OCI-LY1 (cell line): ENCODE results near the gene TTLL11.

Experiments used
- H2AFZ ChIP-seq: fragments of 200-600 bp; sonication (generic), shearing (Covaris generic); 2 replicates; pipeline ENCODE4 v1.6.0; 2014; ENCODE audit warnings: antibody characterized with exemption, mild to moderate bottlenecking, low read length
- H3F3A ChIP-seq: fragments of 200-600 bp; sonication (generic), shearing (Covaris generic); 2 replicates; pipeline ENCODE4 v1.6.0; 2014; ENCODE audit warnings: mild to moderate bottlenecking, antibody characterized with exemption, low read length, moderate library complexity; ENCODE audit not compliant: insufficient read depth
- H3K27ac ChIP-seq: fragments of 200-600 bp; sonication (generic); 2 replicates; pipeline ENCODE4 v1.5.1; 2014; ENCODE audit warnings: low read length, mixed run types, mild to moderate bottlenecking, low read depth; ENCODE audit not compliant: poor library complexity, severe bottlenecking
- H3K27me3 ChIP-seq: fragments of 200-600 bp; sonication (generic); 2 replicates; pipeline ENCODE4 v1.6.0; 2014; ENCODE audit warnings: antibody characterized with exemption, mild to moderate bottlenecking, low read length, moderate library complexity; ENCODE audit not compliant: insufficient read depth
- H3K36me3 ChIP-seq: fragments of 200-600 bp; sonication (generic); 2 replicates; pipeline ENCODE4 v1.6.1; 2014; ENCODE audit warnings: mild to moderate bottlenecking, antibody characterized with exemption, low read length, moderate library complexity, mixed read lengths; ENCODE audit not compliant: insufficient read depth
- H3K4me1 ChIP-seq: fragments of 200-600 bp; sonication (generic); 2 replicates; pipeline ENCODE4 v1.5.1; 2014; ENCODE audit warnings: mild to moderate bottlenecking, low read length, moderate library complexity; ENCODE audit not compliant: insufficient read depth, severe bottlenecking
- H3K4me2 ChIP-seq: fragments of 200-600 bp; sonication (generic), shearing (Covaris generic); 2 replicates; pipeline ENCODE4 v1.6.1; 2014; ENCODE audit warnings: low read length
- H3K4me3 ChIP-seq: fragments of 200-600 bp; sonication (generic); 2 replicates; pipeline ENCODE4 v1.5.1; 2014; ENCODE audit warnings: low read length, low read depth, mild to moderate bottlenecking, mixed read lengths; ENCODE audit not compliant: poor library complexity, severe bottlenecking
- H3K79me2 ChIP-seq: fragments of 200-600 bp; shearing (Covaris generic); 2 replicates; pipeline ENCODE4 v1.6.1; 2016; ENCODE audit warnings: mixed run types, low read length, mixed read lengths; ENCODE audit not compliant: insufficient read depth
- H3K9ac ChIP-seq: fragments of 200-600 bp; sonication (generic), shearing (Covaris generic); 2 replicates; pipeline ENCODE4 v1.6.1; 2014; ENCODE audit warnings: mild to moderate bottlenecking, low read length, mixed read lengths
- H3K9me2 ChIP-seq: fragments of 200-600 bp; sonication (generic), shearing (Covaris generic); 2 replicates; pipeline ENCODE4 v1.6.1; 2014; ENCODE audit warnings: low read depth, mild to moderate bottlenecking, low read length, mixed read lengths
- H3K9me3 ChIP-seq: fragments of 200-600 bp; shearing (Covaris generic); 2 replicates; pipeline ENCODE4 v1.6.1; 2014; ENCODE audit warnings: low read length, mixed read lengths
- H4K20me1 ChIP-seq: fragments of 200-600 bp; sonication (generic), shearing (Covaris generic); 2 replicates; pipeline ENCODE4 v1.6.0; 2016; ENCODE audit warnings: mild to moderate bottlenecking, low read length; ENCODE audit not compliant: insufficient read depth
- CTCF ChIP-seq: fragments of 200-600 bp; sonication (generic), shearing (Covaris generic); IDR thresholded peaks from 2 replicates; pipeline ENCODE4 v1.5.1; 2017; ENCODE audit warnings: mild to moderate bottlenecking, antibody characterized with exemption, low read length, moderate library complexity, mixed read lengths
- EZH2 ChIP-seq: fragments of 200-600 bp; sonication (generic), shearing (Covaris generic); IDR thresholded peaks from 2 replicates; pipeline ENCODE4 v1.8.0; 2017; ENCODE audit warnings: borderline replicate concordance, mixed run types, mild to moderate bottlenecking, antibody characterized with exemption, low read length, moderate library complexity, mixed read lengths

Gene TTLL11

GRCh38 chr9:121999556-121999955 lies 93.6 kb downstream of the TTLL11 start:
- no peaks in the 10 kb centered on the region for H3F3A ChIP-seq
- H3K27me3 ChIP-seq: no peaks in the 10 kb centered on the region
- H3K9ac ChIP-seq: no peak overlapping the region
- H3K9me2 ChIP-seq: no peaks in the 10 kb centered on the region
- peaks cover 10% of the 10 kb centered on the region for H3K4me1 ChIP-seq
- no peak overlapping the region for H3K4me2 ChIP-seq
- H2AFZ ChIP-seq: no peak overlapping the region
- no peaks in the 10 kb centered on the region for H3K9me3 ChIP-seq
- H3K27ac ChIP-seq: no peak overlapping the region
- TF ChIP-seq EZH2: no peak
- no peak for TF ChIP-seq CTCF
- no peak overlapping the region for H3K4me3 ChIP-seq
- no peaks in the 10 kb centered on the region for H3K36me3 ChIP-seq
- no peaks in the 10 kb centered on the region for H4K20me1 ChIP-seq
- H3K79me2 ChIP-seq: no peaks in the 10 kb centered on the region

- Histone ChIP-seq H3K9ac (no peak overlapping the region), H3K9me2 (no peaks in the 10 kb centered on the region), H3K4me3 (no peak overlapping the region), H2AFZ (no peak overlapping the region), H3K36me3 (no peaks in the 10 kb centered on the region), H3K27me3 (no peaks in the 10 kb centered on the region), H4K20me1 (no peaks in the 10 kb centered on the region), H3K9me3 (no peaks in the 10 kb centered on the region), H3K4me2 (no peak overlapping the region), H3K79me2 (no peaks in the 10 kb centered on the region), H3F3A (no peaks in the 10 kb centered on the region), H3K27ac (no peak overlapping the region), H3K4me1 (peaks cover 11% of the 10 kb centered on the region)
- TF ChIP-seq EZH2: no peak
- TF ChIP-seq CTCF: no peak
Observed at GRCh38 chr9:121998513-121999049, 94.5 kb downstream of the TTLL11 start.

GRCh38 chr9:121997791-121998190 lies 95.3 kb downstream of the TTLL11 start:
- no peaks in the 10 kb centered on the region for H3K9me3 ChIP-seq
- H3K36me3 ChIP-seq: no peaks in the 10 kb centered on the region
- no peak overlapping the region for H3K27ac ChIP-seq
- peaks cover 17% of the 10 kb centered on the region for H3K4me1 ChIP-seq
- H3K4me3 ChIP-seq: no peak overlapping the region
- no peak overlapping the region for H3K9ac ChIP-seq
- H2AFZ ChIP-seq: no peak overlapping the region
- H3K79me2 ChIP-seq: no peaks in the 10 kb centered on the region
- H3F3A ChIP-seq: no peaks in the 10 kb centered on the region
- TF ChIP-seq CTCF (no peak), EZH2 (no peak)
- H4K20me1 ChIP-seq: no peaks in the 10 kb centered on the region
- no peaks in the 10 kb centered on the region for H3K27me3 ChIP-seq
- H3K9me2 ChIP-seq: no peaks in the 10 kb centered on the region
- H3K4me2 ChIP-seq: no peak overlapping the region
